GM20000 (cell line): ENCODE data around the gene STX4.

Source experiments
- DNase-seq: peaks from one replicate; pipeline ENCODE4 v3.0.0; 2012; ENCODE audit warnings: low spot score
- CTCF ChIP-seq: IDR thresholded peaks from 2 replicates; pipeline ENCODE4 v1.5.1; 2012; ENCODE audit warnings: mild to moderate bottlenecking, control low read depth; ENCODE audit errors: extremely low read depth, missing control alignments

Gene STX4

GRCh38 chr16:31031276-31031675 is 2.1 kb upstream of the STX4 start:
- TF ChIP-seq CTCF, result no peak
- DNase-seq, result no peak

GRCh38 chr16:31033709-31034492 is 543 bp downstream of the STX4 start:
- DNase-seq, result peak; percentile 95
- TF ChIP-seq CTCF, result no peak

GRCh38 chr16:31036691-31037090 is 3.3 kb downstream of the STX4 start:
- no peak for TF ChIP-seq CTCF
- DNase-seq, result no peak

GRCh38 chr16:31038993-31039392 is 5.6 kb downstream of the STX4 start:
- DNase-seq, result no peak

GRCh38 chr16:31042866-31043265 is 9.5 kb downstream of the STX4 start:
- DNase-seq, result no peak
- no peak for TF ChIP-seq CTCF

More at GRCh38 chr16:31038993-31039392, 5.6 kb downstream of the STX4 start:
- TF ChIP-seq CTCF, result no peak

- no peak for TF ChIP-seq CTCF
- DNase-seq, result peak; percentile 28
These were observed 10.0 kb downstream of the STX4 start for GRCh38 chr16:31043352-31043751.

GRCh38 chr16:31043898-31044481 is 10.6 kb downstream of the STX4 start:
- DNase-seq, result peak; percentile 13
- no peak for TF ChIP-seq CTCF
